ENCODE data around the gene GJA1. TPM values are rescaled to one million over a fixed set of nuclear protein-coding genes. Genes with fewer than 3 reads are reported as not detected.
"Not testable (repeated sequence)": the region's sequence is repeated elsewhere in the genome, so short reads cannot be mapped to it uniquely, and the experiment has no call there.

Gene GJA1
- 10 to 100 TPM; 61.8 to 76.3 (median 63.3) TPM for polyA plus RNA-seq (ENCODE audit: insufficient read length in 3 of 3)

DNA sequence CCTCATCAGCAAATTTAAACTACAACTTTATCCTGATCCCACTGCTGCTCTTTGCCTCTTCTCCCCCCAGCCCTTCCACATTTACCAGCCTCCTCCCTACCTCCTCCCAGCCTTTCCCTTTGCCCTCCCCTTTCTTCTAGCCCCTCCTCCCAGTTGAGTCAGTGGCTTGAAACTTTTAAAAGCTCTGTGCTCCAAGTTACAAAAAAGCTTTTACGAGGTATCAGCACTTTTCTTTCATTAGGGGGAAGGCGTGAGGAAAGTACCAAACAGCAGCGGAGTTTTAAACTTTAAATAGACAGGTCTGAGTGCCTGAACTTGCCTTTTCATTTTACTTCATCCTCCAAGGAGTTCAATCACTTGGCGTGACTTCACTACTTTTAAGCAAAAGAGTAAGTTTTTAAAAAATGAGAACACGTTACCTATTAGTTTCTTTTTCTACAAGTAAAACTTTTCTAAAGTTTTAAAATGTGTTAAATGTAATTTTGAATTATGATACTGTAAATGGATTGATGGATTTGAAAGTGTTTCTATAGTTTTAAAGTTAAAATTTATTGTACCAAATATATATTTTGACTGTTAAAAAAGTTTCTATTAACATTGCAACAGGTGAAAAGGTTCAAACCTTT, at the start of gene GJA1:
TSS of gene GJA1 (plus strand) at position 203 of the 626 bp plus-strand sequence. CDS start 11,202 bp downstream, outside the sequence.
- peak; percentile 33 to 65 (median 59) for DNase-seq (ENCODE audit: low read depth in 3 of 3, low spot score in 2 of 3)

DNA sequence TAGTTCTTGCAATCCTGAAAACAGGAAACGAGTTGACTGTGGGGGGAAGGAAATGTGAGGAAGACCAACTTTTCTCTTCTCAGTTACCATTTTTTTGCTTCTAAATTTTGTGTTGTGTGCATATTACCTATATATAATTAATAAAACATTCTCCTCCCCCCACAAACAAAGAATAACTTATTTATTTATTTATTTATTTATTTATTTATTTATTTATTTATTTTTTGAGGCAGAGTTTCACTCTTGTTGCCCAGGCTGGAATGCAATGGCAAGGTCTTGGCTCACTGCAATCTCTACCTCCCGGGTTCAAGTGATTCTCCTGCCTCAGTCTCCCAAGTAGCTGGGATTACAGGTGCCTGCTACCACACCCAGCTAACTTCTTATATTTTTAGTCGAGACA, 48.9 kb upstream of the GJA1 start:
- DNase-seq (ENCODE audit: low read depth in 3 of 3, low spot score in 2 of 3) = not testable (repeated sequence)

DNA sequence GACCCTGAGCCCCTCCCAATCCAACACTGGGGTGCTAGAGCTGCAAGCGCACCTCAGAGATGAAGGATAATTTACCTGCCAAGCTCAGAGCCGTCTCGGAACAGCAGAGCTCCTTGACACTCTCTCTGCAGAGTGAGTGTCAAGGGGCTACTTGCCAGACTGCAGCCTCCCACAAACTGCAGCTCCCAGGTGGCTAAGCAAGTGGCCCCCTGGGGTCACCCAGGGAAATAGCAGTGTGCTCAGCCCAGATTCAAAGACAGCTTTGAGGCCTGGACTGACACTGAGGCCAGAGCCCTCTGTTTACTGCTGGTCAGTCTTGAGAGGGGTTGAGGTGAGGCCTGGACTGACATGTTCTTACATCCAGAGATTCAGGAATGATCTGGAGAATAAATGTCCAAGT, 46.0 kb upstream of the GJA1 start:
- no peak for DNase-seq (ENCODE audit: low read depth in 3 of 3, low spot score in 2 of 3)

DNA sequence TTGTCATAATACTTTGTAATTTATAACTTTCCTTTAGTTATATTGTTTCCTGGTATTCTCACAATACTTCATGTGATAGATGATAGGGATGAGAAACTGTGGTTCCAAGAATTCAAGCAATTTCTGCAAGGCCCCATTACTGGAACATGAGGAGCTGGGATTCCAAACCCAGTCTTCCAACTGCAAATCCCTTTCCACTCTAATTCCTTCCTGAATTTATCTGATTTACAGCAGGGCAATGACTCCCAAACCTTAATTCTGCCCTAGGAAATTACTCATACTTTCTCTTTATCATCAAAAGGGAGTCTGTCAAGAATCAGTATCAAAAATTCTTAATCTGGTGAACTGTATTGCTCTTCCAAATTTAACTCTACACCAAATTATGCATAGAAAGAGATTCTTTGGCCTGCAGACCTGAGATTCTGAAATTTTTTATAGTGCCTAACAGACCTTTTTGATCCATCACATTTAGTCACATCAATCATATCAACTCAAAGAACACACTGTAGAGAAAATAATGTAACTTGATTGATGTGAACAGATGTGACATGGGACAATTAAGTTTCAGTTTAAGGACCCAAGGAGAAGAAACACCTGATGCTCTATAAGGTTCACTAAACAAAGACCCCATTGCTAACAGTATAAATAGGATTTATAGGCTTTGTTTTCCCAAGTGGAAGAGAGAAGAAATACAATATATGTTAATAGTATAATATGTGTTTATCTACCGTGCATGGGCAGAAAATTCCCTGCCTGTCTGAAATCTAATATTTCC, 41.5 kb upstream of the GJA1 start:
- peak in 2 of 3 donors; percentile 23 to 27 for DNase-seq (ENCODE audit: low read depth in 3 of 3, low spot score in 2 of 3)

DNA sequence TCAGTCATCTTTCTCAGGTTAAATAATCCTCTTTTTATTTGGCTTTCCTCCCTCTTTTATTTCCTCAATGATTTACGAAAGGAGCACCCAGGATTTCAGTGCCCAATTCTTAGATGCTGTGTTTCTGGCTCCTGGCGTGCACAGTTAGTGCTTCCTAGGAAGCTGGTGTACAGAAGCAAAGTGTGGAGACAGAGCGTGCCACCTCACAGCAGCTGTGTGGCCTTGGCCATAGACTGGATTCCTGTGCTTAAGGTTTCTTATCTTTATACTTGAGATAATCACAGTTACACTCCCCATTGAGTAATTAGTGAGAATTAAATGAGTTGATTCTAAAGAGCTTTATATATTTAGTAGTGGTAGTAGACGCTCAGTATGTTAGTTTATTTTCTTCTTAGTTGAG, 39.7 kb upstream of the GJA1 start:
- DNase-seq (ENCODE audit: low read depth in 3 of 3, low spot score in 2 of 3) = no peak

DNA sequence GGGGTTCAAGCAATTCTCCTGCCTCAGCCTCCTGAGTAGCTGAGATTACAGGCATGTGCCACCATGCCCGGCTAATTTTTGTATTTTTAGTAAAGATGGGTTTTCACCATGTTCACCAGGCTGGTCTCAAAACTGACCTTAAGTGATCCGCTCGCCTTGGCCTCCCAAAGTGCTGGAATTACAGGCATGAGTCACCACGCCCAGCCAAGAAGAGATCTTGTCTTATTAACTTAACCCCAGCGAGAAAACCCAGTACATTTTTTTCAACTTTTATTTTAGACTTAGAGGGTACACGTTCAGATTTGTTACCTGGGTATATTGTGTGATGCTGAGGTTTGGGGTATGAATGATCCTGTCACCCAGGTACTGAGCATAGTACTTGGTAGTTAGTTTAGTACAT, 38.3 kb upstream of the GJA1 start:
- DNase-seq (ENCODE audit: low read depth in 3 of 3, low spot score in 2 of 3) = not testable (repeated sequence)

DNA sequence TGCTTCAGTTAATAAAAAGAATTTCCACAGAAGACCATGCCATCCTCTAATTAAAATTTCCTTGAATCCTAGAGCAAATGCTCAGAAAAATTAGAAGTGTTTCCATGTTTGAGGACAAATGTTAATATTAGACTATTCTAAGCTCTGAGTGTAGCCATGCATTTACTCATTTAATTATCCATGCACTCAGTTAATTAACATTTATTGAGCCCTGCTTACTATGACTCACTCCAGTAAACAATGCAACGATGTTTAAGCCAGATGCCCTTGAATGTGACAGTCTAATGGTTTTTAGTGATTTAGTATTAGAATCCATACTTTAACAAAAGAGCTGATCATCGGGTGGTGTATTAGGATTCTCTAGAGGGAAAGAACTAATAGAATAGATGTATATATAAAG, 37.3 kb upstream of the GJA1 start:
- DNase-seq (ENCODE audit: low read depth in 3 of 3, low spot score in 2 of 3) = no peak

DNA sequence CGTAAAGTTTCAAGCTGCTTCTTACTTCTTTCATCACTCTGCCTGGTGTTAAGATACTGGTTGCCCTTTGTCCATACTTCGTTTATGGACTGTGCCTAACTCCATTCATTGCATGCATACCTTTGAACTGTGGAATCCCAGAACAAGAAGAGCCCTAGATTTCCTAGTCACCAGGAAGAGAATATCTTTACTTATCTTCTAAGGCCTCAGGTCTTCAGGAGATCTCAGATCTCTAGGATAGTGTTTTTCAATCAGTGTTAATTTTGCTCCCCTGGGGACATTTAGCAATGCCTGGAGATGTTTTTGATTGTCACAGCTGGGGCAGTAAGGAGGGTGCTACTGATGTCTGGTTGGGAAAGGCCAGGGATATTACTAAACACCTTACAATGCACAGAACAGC, 35.5 kb upstream of the GJA1 start:
- DNase-seq (ENCODE audit: low read depth in 3 of 3, low spot score in 2 of 3) = no peak

DNA sequence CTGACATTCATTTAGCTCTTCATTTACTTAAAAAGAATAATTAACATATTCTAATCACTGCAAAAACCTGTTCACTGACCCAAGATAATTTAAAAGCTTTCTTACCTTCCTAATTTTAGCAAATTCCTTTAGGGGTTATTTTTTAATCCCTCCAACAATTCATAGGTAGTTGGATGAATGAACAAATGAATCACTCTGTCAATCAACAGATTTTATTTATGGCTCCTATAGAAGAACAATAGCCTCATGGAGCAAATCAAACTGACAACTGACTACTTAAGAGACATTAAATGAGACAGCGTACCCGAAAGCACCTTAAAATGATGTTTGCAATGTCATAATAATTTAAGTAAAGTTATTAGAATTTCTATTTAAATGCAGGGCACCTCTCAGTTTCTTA, 31.5 kb upstream of the GJA1 start:
- no peak for DNase-seq (ENCODE audit: low read depth in 3 of 3, low spot score in 2 of 3)

DNA sequence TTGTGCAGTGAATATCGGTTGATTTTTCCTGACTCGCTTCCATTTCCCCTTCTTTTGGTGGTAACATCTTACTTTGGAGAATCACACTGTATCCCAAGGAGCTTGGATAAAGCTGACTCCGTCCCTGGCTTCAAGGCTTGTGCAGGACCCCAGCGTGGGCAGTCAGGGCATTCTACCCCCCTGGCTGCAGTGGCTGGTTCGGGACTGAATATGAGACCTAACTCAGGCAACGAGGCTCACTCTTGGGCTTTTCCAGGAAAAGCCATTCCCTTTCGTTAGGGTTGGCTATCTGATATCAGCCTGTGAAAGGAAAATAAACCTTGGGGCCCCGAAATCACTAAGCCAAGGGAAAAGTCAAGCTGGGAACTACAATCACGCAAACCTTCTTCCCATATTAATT, 30.1 kb upstream of the GJA1 start:
- no peak for DNase-seq (ENCODE audit: low read depth in 3 of 3, low spot score in 2 of 3)

DNA sequence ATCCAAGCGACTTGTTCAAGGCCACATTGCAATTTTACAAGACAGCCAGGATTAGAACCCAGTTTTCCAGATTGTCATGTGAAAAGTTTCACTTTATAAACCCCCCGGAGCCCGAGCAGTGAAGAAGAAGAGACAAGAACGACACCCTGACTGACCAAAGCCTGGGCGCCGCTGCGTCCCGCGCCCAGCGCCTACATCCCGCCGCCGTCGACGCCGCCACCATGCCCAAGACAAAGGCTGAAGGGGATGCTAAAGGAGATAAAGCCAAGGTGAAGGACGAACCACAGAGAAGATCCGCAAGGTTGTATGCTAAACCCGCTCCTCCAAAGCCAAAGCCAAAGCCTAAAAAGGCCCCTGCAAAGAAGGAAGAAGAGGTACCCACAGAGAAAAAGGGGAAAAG, 27.1 kb upstream of the GJA1 start:
- no peak for DNase-seq (ENCODE audit: low read depth in 3 of 3, low spot score in 2 of 3)

DNA sequence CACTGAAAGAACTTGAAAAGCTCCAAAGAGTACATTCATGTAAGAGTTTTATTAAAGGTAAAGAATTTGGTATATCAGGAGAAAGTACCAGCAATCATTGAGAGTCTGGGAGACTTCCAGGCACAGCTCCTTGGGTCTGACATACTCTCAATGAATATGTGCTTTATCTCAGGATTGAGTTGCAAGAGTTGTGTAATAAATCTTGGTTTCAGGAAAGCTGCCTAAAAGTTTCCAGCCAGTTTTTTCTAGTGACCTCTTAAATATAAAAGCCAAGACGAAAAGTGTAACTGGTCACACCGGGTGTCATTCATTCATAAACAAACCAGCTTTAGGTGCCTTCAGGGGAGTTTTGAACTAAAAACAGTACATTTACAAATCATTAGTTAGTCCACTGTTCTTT, 21.6 kb upstream of the GJA1 start:
- DNase-seq (ENCODE audit: low read depth in 3 of 3, low spot score in 2 of 3) = no peak

DNA sequence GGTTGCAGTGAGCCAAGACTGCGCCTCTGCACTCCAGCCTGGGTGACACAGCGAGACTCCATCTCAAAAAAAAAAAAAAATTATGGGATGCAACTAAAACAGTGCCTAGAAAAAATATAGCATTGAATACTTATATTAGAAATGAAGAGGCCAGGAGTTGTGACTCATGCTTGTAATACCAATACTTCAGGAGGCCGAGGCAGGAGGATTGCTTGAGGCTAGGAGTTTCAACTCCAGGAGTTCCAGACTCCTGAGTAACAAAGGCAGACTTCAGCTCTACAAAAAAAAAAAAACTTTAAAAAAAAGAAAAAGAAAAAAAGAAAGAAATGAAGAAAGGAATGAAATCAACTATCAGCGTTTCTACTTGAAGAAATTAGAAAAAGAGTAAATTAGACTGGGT, 17.1 kb upstream of the GJA1 start:
- DNase-seq (ENCODE audit: low read depth in 3 of 3, low spot score in 2 of 3) = no peak

DNA sequence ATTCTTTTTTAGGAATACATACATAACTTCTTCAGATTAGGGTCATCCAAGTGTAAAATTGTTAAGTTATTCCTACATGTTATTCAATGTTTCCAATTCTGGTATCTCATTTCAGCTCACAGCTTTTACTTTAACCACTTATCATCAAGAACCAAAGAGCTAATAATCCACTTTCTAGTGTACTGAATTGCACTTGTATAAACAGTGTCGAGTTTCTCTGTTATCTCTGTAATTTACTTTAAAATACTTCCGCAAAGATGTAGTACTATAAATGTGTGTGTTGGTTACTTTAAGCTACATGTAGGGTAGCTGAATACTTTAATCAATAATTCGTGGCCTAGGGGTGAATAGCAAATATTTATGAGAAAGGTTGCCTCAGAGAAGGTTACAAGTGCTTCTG, 8.8 kb upstream of the GJA1 start:
- DNase-seq (ENCODE audit: low read depth in 3 of 3, low spot score in 2 of 3) = no peak

DNA sequence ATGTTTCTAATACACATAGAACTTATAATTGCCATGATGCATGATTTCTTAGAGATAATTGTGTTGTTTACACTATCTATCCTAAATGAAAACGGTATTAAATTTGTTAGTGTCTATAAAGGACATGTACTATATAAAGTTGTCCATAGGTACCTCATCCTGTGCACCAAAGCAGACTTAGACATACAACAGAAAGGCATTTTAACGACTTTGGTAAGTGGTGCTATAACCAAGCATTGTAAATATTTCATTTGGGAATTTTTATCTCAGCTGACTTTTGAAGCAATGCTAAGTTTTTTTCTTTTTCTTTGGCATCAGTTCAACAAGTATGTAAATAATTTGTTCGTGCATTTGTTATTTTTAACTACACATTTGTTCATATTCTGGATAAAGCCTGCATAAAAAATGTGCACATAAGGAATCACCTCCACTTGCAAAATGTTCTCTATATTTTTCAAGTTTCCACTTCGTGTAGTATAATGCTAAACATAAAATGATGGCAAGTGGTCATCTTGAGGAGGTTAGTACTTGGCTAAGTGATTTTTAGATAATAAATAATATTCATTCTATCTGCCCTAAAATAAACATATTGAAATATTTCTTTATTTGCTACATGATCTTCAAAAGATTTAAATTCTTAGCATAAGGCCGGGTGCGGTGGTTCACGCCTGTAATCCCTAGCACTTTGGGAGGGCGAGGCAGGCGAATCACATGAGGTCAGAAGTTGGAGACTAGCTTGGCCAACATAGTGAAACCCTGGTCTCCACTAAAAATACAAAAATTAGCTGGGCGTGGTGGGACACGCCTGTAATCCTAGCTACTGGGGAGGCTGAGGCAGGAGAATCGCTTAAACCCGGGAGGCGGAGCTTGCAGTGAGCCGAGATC, 6.3 kb upstream of the GJA1 start:
- DNase-seq (ENCODE audit: low read depth in 3 of 3, low spot score in 2 of 3) = no peak

DNA sequence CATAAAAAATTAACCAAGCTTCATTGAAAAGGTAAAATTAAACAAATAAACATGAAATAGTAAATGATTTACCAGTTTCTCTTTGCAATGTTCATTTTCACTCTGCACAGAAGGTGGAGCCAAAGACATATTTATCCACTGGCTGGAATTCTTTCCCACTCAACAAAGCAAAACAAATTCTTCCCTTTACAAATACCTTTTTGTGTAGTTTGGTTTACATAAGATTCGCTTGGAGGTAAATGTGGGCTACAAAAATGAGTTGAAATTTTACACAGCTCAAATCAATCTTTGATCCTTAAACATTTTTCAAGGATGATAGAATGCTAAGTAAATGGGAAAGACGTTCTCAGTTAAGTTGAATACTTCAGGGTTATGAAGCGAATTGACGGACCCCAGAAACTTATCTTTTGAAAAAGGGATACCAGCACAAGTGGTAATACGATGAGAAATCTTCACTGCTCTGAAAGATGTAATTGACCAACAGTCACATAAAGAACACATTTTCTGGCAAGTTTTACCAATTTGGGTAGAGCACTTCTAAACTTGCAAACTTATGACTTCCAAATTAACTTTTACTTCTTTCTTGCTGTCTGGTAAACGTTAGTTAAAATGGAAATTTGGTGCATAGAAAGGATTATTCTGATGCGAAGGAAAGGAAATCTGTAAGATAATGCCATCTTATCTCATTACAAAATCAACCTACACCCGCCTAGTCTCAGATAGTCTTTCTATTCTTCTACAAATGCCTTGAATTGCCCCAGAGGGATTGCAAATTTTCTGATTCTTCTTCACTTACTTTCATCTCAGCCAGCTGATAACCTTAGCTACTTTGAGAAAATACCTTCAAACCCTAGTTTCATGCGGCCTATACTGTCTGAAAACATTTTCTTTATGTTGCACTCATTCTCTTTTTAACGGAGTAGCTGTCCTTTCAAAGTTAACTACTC, 4.7 kb upstream of the GJA1 start:
- peak in 1 of 3 donors; percentile 39 for DNase-seq (ENCODE audit: low read depth in 3 of 3, low spot score in 2 of 3)

DNA sequence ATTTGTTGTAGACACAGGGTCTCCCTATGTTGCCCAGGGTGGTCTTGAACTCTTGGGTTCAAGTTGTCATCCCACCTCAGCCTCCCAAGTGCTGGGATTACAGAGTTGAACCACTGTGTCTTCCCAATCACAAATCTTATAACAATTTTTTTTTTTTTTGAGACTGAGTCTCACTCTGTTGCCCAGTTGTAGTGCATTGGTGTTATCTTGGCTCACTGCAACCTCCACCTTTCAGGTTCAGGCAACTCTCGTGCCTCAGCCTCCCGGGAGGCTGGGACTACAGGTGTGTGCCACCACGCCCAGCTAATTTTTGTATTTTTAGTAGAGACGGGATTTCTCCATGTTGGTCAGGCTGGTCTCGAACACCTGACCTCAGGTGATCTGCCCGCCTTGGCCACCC, 3.7 kb upstream of the GJA1 start:
- DNase-seq (ENCODE audit: low read depth in 3 of 3, low spot score in 2 of 3) = not testable (repeated sequence)

DNA sequence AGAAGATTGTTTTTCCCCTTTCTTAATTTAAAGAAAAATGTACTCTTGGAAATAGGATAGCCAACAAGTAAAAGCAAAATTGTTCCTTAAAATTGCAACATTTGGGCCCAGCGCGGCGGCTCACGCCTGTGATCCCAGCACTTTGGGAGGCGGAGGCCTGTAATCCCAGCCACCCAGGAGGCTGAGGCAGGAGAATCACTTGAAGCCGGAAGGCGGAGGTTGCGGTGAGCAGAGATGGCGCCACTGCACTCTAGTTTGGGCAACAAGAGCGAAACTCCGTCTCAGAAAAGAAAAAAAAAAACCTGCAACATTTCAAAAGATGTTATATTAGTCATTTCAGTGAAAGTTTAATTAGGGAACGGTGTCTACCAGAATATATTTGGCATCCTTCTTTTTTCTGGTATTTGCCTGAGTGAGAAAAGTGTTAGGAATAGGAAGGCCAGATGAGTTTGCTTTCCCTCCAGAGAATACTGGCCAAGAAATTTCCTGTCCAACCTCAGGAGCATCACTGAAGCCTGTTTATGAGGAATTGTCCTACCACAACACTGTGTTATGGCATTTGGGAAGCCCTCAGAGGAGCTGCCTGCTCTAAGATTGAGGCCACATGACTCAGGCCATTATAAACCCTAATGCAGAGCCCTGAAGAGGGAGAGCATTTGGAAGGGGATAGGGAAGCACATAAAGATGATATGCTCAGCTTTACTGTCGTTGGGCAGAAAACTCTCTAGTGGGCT, 1.2 kb upstream of the GJA1 start:
- no peak for DNase-seq (ENCODE audit: low read depth in 3 of 3, low spot score in 2 of 3)

DNA sequence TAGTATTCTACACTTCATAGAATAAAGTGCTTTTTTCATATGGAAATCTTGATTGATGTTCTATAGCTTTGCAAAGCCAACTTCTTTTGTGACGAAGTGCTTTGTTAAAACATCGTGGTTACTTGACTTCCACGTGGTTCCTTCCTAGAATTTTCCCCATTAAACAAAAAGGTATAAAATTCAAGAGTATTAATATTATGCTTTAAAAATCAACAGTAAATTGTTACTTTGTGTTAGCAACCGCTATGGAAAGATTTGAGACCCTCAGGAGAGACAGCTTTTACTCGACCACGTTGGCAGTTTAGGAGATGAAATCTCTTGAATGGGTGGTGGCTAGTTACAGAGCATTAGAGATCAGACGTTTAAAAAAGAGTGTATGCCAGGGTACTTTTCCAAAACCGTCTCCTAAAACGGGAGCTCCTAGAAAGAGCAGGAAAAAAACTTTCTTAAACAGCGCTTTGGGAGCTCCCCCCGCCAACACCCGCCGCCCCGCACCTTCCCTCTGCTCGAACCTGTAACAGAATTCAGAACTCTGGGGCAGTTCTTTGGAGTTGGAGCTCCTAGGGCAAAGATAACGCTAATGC, 920 bp downstream of the GJA1 start:
- peak in 1 of 3 donors; percentile 35 for DNase-seq (ENCODE audit: low read depth in 3 of 3, low spot score in 2 of 3)
